GM19240 (cell line): ENCODE data around the gene C1orf116.

Source experiments
- DNase-seq: peaks from one replicate; pipeline ENCODE4 v3.0.0; 2011; ENCODE audit warnings: low spot score; ENCODE audit not compliant: insufficient read length

C1orf116 gene

DNA sequence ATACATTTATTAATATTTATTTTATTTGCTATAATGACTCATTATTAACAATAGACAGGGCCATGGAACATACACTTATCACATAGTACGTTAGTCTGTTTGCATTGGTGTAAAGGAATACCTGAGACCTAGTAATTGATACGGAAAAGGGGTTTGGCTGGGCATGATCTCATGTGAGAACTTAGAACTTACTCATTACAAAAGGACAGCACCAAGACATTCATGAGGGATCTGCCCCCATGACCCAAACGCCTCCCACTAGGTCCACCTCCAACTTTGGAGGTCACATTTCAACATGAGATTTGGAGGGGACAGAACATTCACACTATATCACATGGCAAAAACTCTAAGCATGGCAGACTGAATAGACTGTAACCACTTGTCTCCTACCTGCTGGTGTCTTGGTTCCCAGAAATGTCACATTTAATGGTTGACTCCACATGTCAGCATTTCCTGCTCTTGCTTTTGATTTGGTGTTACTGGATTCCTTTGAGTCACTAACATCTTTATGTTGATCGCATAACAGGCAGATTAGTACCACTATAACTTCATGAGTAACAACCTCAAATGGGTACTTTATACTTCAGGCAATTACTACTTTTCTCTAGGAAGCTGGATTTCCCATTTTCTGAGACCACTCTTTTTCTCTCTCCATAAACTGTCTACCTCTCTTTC is 3.5 kb upstream of the C1orf116 start:
- DNase-seq: no peak

DNA sequence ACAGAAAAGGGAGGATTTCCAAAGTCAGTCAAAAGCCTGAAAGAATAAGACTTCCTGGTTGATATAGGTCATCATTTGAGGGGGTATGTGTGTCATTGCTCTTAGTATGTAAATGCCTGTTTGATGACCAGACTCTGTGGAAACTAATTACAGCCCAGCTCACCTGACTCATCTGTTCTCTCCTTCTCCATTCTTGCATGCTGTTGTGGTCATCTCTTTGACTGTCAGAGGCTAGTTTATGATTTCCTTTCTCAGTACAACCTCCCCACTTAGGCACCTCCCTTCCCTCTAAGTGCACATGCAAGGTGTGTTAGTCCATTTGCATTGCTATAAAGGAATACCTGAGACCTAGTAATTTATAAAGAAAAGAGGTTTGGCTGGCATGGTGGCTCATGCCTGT is 2.4 kb upstream of the C1orf116 start:
- DNase-seq: no peak

DNA sequence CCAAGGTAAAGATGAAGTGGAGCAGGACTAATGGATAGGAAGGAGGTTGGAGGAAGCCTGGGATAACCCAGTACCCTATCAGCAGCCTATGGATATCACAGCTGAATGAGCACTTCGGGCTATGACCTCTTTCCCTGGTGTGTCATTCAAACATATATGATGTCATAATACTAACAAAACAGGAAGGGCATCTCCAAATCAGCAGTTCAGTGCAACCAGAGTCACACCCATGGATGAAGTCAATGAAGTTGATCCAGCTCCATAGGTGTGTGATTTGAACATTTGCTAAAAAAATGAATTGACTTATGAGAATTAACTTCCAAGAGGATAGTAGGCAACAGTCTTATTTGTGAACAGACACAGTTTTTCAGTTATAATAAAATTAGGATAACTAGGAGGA is 1.7 kb upstream of the C1orf116 start:
- no peak for DNase-seq

DNA sequence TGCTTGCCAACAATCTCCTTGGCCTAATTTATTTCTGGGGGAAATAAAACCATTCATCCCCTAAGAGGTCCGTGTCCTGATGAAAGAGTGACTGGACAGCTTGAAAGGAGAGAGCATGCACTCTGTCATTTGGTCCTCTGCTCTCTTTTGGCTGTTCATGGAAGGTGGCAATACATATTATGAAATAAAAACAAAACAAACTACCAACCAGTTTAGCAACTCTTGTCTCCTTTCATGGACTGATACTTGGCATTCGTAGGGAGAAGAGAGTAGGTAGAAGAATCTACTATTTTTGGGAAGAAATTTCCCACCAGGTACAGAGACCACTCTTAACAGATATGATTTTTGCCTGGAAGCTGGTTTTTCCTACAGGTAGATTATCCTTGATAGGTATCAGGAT is 746 bp upstream of the C1orf116 start:
- no peak for DNase-seq

DNA sequence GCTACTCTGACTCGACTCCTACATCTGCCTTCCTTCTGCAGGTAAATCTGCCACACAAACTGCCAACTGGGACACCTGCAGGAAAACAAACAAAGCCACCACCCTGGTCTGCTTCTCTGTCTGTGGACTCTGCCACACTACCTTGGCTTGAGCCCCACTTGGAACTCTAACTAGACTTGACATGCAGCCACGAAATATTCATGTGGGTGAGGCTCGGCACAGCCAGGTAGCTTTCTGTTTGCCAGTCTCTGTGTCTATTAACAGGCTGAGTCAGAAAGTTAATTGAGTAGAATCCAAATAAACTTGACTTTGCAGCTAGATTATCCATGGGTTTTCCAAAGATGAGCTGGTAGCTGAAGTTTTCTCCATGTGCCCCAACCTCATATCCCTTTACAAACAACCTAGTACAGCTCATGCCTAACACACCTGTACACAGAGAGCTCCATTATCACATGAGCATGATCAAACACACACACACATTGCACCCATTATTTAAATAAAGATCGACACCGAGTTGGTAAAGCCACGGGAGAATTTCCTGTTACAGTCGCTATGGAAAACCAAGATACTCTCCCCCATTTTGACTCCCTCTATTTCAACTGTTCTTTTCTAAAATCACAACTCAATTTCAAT is 808 bp downstream of the C1orf116 start:
- DNase-seq: no peak

DNA sequence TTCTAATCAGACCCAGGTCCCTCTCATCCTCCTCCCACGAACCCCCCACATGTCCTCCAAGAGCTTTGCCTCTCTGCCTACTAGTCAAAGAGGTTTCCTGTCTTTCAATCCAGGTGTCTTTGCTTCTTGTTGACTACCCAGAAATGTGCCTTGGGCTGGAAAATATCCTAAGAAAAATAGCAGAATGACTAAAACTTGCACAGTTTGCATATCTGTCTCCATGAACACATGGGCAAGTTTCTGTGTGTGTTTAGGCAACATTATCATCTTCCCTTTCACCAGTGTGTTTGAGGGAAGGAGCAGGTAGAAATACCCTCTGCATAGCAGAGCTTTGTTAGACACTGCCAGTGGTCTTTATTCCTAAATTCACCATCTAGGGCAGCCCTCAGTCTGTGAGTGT is 1.5 kb downstream of the C1orf116 start:
- DNase-seq: no peak

DNA sequence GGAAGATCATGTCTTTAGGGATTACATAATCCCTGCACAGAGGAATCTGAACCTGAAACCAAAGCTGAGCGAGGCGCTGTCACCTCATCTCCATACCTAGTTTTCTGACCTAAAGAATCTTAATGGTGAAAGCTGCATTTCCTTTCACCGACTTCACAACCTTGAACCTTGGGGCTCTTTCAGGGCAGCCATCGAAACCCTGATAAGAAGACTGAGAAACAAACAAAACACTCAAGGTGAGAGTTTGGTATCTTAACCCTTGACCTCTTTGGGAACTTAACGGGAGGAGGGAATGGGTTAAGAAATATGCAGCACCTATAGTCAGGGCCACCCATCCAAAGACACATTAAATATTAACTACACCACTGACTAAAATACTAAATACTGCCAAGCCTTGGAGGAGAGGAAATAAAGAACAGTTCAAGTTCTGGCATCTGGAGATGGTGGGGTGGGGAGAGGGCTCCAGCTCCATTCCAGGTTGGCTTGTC is 2.0 kb downstream of the C1orf116 start:
- DNase-seq: no peak

DNA sequence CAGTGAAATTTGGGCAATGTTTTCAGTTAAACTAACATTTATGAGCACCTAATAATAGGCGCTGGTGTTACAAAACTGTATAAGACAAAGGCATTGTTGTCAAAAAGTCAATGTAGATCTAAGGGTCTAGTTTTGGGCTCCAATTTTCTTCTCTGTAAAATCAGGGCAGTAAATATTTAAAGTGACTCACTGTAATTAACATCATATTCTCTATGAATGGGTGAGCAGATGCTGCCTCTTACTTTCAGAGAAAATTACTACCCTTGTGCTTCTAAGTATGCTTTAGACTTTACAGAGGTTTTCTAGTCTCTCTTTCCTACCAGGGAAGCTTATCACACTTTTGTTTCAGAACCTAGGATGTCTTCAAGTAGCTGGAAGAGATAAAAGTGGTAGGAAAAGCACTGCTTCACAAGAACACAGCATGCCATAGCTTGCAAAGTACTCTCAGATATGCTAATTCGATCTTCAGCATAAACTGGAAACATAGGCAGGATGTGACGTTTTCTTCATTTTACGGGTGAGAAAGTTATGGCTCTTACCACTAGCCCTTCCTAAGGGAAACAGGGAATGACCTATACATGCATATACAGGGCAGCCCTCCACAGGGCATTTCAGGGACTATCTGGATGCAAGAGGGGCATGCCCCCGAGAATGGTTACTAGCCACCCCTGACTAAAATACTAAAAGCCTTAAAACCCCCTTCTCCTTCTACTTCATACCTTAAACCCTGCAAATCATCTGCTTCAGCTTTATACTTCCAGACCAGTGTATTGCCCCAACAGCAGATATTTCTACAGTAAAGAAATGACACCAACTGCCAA is 2.6 kb downstream of the C1orf116 start:
- DNase-seq: no peak

DNA sequence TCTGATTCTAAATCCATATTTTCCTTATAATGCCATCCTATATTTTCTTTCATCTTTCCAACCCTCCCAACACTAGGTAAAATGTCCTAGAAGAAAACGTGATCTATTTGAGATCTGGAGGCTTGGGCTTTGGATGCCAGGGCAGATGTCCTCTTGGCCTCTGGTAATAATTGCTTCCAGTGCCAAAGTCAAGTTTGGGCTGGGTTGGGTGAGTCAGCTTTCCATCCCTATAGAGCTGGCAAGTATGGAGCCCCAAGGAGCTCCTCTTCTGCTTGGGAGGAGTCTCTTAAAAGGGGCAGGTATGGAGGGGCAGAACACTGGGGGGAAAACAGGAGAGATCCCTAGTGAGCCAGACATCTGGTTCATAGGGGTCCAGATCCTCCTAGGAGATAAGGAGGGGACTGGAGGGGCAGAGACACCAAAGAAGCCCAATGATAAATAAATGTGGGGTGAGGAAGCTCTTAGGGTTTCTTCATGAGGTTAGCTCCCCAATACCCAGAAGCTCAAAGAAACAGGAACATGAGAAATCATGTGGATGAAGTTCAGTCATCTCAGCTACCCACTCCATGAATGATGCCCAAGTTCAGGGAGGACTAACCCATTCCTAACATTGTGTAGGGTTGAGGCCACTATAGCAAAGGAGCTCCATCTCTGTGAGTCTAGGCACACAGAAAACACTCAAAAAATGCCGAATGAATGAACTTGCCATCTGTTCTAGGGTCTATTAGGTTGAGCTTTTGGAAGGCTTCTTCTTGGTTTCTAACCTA is 3.5 kb downstream of the C1orf116 start:
- no peak for DNase-seq

DNA sequence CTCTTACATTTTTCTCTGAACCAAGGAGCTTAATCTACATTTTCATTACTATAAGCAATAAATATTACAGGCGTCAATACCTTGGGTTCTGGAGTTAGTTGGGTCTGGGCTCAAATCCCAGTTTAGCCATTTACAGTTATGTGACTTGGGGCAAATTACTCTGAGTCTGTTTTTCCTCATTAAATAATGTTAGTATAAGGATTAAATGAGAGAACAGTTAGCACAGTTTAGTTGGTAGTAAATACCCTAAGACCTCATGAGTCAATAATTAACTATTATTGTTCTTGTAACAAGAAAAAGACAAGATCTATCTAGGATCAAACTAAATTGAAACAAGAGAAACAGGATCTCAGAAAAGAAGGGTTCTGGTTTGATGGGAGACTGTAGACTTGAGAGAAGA is 4.6 kb downstream of the C1orf116 start:
- no peak for DNase-seq

DNA sequence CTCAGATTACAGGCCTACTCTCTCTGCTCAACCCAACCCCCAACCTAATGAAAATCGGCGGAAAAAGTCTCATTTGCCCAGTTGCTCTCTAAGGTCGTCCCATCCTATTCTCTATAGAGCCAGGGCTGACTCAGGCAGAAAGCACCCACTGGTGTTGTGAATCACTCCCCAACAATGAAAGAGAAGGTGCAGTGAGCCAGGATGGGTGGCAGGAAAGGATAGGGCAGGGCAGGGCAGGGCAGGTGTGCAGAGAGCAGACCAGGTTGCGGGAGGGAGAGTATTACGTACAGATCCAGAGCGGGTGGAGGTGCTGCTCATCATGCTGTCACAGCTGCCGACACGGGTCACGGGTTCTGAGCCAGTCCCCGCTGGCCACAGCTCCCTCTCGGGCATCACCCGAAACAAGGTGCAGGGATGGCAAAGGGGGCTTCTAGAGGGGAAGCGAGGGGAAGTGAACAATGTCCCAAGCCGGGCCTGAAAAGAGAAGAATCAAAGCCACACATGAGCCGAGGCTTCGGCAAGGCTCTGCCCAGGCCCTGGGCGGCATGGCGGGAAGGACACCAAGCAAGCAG is 5.3 kb downstream of the C1orf116 start:
- DNase-seq: no peak

DNA sequence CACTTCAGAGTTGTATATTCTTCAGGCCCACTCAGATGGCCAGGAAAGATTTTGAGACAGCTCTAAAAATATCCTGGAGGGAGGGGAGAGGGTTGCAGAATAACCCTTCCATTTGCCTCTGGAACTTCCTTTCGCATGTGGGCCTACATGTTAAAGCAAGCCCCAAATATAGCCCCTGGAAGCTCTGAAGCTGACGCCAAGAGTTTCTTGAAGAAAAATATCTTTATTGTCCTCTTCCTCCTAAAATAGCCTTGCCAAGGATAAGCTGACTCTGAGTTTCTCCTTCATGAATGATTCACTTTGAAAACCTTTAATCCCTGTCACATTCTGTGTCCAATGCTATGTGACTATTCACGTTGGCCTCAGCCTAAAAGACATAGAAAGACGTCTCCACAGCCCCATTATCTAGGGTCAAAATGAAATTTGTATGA is 6.4 kb downstream of the C1orf116 start:
- DNase-seq: no peak

DNA sequence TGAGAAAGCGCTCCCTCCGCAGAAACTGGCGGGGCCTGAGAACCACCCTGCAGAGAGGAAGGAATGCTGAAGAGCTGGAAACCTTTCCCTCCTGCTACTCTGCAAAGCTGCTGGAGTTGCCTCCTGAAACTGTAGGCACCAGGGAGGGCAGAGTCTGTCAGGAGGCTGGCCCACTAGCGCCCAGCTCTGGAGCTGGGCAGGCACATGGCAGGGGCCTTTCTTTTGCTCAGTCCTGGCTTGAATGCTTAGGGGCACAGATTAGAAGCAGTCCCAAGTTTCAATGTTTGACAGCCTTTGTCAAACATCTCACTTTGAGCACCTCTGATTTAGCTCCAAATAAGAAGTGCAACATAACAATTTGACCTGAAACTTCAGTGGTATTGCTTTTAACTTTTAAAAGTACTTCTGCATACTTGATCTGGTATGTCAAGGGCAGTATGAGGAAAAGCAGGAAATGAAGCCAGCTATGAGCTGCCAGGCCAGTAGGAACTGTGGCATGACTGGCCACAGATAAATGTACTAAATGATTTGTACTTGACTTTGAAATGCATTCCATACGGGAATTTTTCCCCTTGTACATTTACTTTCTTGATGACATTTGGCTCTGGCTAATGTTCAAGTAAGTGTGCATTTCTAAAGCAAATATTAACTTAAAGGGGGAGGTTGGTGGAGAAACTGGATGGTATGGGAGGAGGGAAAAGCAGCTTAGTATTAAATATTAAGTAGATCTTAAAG is 7.2 kb downstream of the C1orf116 start:
- no peak for DNase-seq

DNA sequence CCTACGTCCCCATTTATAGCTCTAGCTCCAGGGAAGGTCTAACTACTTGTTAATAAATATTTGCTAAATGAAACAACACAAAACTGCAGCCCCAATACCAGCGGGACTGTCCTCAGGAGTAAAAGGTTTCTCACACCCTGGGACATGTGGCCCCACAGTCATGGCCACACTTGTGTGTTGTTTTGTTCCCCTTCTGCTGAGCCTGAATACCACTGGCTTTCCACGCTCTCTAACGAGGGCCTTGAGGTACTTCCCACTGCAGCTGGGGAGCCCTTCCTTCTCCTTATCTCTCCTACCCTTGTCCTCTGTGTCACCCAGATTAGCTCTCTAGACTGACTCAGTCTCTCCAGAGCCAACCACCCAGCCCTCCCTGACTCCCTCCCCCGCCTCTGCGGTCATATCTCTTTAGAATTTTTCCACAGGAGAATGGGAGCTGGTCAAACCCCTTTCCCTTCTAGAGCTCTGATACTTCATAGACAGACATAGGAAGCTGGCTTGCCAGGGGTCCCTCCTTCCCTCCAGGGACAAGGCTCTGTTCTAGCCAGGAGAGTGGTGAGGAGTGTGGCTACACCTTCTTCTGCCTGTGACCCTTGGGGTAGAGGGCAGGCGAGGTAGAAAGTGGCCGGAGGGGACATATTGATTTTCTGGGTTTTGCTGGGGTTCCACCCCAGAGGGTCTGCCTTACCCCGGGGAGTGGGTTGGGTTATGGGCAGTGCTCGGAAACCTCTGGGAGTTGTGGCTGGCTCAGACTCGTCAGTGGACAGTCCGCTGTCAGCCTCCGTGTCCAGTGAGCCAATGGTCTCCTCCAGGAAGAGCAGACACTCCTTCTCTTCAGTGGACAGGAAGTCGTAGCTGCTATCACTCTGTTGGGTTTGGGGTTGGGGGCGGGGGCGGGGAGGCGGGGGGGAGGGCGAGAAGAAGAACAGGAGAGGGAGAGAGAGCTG is 8.1 kb downstream of the C1orf116 start:
- DNase-seq: no peak

DNA sequence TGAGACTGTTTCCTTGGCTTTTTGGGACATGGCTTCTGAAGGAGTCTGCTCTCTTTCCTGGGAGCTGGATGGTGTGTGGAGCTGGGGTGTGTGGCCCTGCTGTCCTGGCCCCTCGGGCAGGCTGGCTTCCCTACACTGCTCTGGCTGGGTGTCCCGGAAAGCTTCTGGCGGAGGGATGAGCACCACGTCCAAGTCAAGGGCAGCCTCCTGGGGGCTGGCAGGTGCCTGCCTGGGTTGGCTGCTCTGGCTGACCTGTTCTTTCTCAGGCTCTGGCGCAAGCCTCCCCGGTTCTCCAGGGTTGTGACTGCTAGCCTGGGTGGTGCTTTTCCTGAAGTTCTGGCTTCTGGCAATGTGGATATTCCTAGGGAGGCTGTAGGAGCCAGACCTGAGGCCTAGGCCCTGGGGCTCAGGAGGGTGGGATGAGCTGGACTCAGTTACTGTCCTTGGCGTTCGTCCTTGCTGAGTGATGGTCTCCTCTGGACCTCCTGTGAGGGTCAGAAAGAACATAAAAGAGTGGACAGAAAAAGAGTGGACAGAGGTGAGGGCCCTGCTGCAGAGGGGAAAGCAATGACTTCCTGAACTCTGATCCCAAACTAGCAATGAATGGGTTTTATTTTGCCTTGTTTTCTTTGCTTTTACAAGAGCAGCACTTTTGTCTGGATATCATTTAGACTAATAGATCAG is 9.4 kb downstream of the C1orf116 start:
- no peak for DNase-seq

DNA sequence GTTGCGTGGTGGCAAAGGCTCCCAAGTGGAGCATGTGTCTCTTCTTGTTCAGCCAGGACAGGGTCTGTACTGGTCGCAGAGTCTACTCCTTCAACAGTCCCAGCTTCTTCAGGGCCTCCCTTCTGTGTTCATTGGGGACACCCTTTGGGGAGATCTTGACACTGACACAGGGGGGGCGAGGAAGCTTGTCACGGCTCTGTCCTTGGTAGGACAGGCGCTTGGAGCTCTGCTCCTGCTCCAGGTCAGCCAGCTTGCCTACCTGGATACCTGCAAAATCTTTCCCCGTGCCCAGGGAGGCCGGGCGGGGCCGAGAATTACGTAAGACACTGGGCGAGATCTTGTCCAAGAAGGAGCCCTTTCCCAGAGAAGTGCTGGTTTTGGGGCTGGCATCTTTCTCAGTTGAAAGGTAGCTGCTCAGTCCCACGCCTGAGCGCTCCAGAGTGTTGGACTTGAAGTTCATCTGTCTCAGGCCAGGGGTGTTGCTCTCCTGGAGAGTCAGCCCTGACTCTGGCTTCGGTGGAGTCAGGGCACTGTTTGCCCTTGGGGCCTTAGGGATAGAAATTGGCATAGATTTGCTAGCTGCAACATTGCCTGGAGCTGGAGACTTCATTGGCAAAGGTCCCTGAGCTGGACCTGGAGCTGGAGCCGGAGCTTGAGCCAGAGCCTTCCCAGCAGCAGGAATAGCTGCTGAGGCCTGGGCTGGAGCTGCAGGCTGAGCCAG is 10.5 kb downstream of the C1orf116 start:
- DNase-seq: no peak

DNA sequence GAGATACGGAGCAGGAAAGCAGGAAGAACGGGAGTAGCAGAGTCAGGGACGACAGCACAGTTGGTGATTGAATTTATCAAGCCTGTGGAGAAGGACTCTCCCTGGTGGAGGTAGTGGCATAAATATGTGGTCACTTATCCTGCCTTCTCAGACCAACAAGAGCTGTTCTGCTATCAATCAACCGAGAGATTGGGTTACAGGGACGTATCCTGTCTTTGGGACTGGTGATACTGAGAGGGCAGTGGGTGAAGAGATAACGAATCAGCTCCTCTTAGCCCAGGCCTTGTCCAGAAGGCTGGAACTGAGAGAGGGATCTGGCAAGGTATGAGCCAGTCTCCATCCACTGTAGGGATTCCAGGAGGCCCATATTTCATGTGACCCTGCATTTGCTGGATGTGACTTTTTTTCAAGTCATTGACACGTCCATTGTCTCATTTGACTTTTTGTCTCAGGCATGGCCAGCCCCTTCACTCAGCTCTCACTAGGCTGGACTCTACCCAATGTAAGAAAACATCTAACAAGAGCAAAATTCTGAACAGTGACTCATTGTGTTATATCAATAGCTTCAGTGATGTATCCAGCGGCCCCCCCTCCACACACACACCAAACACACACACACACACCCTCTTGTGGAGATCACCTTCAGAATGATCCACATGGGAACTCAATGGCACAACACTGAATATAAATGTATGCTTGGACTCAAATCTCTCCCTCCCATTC is 11.3 kb downstream of the C1orf116 start:
- no peak for DNase-seq

DNA sequence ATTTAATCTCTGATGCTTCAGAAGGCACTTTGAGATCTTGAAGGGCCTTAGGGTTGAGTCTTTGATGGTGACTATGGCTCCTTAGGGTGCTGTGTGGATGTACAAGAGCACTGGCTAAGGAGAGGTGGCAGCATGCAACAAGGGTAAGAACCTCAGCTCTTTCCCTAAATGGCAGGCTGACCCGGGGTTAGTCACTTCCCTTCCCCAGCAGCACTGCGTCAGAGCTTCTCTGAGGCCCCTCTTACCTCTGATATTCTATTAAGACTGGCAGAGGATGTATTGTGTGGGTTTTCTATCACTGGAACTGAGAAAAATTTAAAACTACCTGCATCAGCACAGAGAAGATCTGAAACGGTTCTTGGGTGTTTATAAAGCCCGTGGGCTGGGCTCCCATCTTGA is 11.8 kb downstream of the C1orf116 start:
- DNase-seq: no peak
